T-helper 17 cell (primary cell): Measurements from ENCODE around the gene RTN4. TPM values are rescaled to one million over a fixed set of nuclear protein-coding genes. Genes with fewer than 3 reads are reported as not detected.

Experiments used
- ATAC-seq: fragments of 150-1000 bp; cut with Tn5 transposase; 2 replicates; pipeline ENCODE4 v1.10.0; 2021; ENCODE audit warnings: mild to moderate bottlenecking, moderate library complexity
- DNase-seq, 3 donors: peaks; one replicate each; pipeline versions ENCODE4 v3.0.0 to v3.0.0-alpha.2; 2020 to 2021
- H3K9me3 ChIP-seq: one replicate; pipeline ENCODE4 v1.7.0; 2013; ENCODE audit warnings: low read length, mild to moderate bottlenecking; ENCODE audit not compliant: control insufficient read depth, poor library complexity, severe bottlenecking
- H3K27ac Mint-ChIP-seq: one replicate; pipeline ENCODE4 v1.8.0; 2022; ENCODE audit warnings: mild to moderate bottlenecking, moderate library complexity, mixed read lengths
- H3K27me3 Mint-ChIP-seq: one replicate; pipeline ENCODE4 v1.8.0; 2022; ENCODE audit warnings: mixed read lengths
- H3K36me3 Mint-ChIP-seq: one replicate; pipeline ENCODE4 v1.8.0; 2022; ENCODE audit warnings: low read depth, mixed read lengths
- H3K4me1 Mint-ChIP-seq: one replicate; pipeline ENCODE4 v1.8.0; 2022; ENCODE audit warnings: mild to moderate bottlenecking, mixed read lengths
- H3K4me3 Mint-ChIP-seq: one replicate; pipeline ENCODE4 v1.8.0; 2022; ENCODE audit warnings: mild to moderate bottlenecking, moderate library complexity, mixed read lengths
- total RNA-seq, 4 donors: library from RNA in 2 of 4; stranded (reverse) in 2 of 4; gene quantifications; one replicate each; pipeline ENCODE4 v1.2.3 and lab custom pipeline; 2022 to 2026

RTN4 gene
- total RNA-seq, 2 donors from 2014 or later, result 92.7 to 114 TPM

DNA sequence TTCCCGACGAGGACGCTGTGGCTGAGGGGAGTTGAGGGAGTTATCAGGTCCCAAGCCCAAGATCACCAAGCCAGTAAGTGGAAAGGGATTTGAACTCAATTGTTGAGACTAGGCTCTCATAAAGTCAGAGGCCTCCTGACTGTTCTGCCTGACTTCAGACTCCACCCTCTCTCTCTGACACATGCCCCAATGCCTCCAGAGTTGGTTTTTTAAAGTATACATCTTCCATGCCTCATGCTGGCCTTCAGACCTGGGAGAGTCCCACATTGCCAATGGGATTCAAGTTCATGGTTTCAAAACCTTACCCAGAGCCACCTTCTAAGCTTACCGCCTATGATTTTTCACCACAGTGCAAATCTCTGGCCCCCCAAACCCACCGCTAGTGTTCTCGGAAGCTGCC lies 100.8 kb downstream of the RTN4 start:
- ATAC-seq (no peak), DNase-seq (no peak)
- H3K9me3 ChIP-seq, result no peaks in the 10 kb centered on the region
- Mint-ChIP-seq H3K27me3 (peaks cover 28% of the 10 kb centered on the region), H3K4me3 (no peak overlapping the region), H3K4me1 (peaks cover 10% of the 10 kb centered on the region), H3K27ac (no peak overlapping the region), H3K36me3 (peaks cover 3% of the 10 kb centered on the region)

DNA sequence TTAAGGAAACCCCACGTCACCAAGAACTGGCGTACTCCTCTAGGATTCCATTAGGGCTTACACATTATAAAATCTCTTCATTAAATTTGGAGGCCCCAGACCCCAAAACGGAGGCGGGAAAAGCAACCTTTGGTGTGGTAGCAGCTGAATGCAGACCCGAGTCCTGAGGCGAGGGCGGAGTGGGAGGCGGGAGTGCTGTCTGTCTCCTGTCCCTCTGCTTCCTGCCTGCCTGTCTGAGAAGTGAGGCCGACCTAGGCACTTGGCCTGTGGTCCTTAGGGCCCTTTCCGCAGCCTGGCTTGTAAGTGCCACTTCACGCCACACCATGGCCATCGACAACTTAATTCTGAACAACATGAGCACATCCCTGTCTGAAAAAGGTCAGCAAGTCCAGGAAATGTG lies 102.1 kb downstream of the RTN4 start:
- Mint-ChIP-seq H3K4me1 (peaks cover 7% of the 10 kb centered on the region), H3K4me3 (no peak overlapping the region), H3K36me3 (peaks cover 3% of the 10 kb centered on the region), H3K27me3 (peaks cover 28% of the 10 kb centered on the region), H3K27ac (no peak overlapping the region)
- H3K9me3 ChIP-seq, result no peaks in the 10 kb centered on the region
- DNase-seq, result no peak
- ATAC-seq, result no peak

DNA sequence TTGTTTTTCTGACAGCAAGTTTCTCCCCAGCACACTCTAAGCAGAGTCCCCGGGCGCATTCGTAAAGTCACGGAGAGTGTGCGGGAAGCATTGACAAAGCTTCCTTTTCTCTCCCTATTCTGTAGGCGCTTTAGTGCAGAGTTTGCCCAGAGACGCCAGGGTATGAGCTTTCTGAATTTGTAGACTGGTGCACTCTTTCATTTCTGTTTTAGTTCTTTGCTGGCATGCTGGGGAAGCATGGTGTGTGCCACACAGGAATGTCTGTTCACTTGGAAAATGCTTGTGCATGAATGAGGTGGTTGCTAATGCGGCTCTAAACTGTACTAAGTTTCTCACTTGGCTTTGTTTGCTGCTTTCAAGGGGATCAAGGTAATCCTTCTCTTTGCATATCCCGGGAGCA lies 102.6 kb downstream of the RTN4 start:
- peaks cover 7% of the 10 kb centered on the region for H3K4me1 Mint-ChIP-seq
- H3K27ac Mint-ChIP-seq, result no peak overlapping the region
- peaks cover 28% of the 10 kb centered on the region for H3K27me3 Mint-ChIP-seq
- H3K9me3 ChIP-seq, result no peaks in the 10 kb centered on the region
- DNase-seq, result no peak
- ATAC-seq, result no peak
- H3K4me3 Mint-ChIP-seq, result no peak overlapping the region
- peaks cover 3% of the 10 kb centered on the region for H3K36me3 Mint-ChIP-seq

DNA sequence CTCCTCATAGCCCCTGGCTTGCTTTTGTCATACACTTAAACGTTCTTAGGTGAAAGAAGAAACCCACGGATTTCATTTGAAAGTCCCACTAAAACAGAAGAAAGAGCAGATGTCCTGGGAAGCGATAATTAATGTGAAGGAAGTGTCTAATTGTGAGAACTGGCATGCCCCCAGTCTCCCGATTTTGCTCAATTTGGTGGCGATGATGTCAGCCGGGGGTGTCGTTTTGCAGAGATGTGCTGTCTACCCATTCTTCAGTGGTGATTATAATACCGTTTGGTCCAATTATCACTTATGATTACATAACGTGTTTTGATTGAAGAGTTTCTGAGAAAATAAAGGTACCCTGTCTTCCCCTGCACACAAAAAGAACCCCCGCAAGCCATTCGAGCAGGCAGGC lies 103.1 kb downstream of the RTN4 start:
- ATAC-seq, result no peak
- Mint-ChIP-seq H3K36me3 (peaks cover 3% of the 10 kb centered on the region), H3K4me1 (peaks cover 5% of the 10 kb centered on the region), H3K27ac (no peak overlapping the region), H3K27me3 (peaks cover 28% of the 10 kb centered on the region), H3K4me3 (no peak overlapping the region)
- H3K9me3 ChIP-seq, result no peaks in the 10 kb centered on the region
- DNase-seq, result no peak

DNA sequence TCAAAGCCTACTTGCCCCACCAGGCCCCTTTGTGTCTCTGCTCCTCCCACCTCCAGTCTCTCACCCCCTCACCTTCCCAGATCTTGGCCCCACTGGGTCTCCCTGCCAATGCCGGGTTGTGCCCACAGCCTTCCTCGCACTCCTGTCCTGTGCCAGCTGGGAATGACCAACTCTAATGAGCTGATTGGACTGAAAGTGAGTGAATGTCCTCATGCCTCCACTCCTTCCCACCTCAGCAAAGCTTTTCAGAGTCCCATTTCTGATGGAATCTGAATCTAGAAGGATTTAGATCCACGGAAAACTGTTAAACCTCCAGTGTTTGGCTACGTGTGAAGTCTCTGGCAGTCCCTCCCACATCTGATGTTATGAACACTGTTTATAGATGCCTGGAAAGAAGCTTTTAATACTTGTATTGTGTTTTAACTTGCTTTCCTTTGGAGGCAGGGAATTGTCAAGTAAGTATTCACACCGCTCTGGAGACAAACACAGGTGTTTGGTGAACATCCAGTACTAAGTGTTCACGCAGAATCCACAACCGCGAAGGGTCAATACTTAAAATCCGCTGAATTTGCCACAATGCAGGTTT lies 103.9 kb downstream of the RTN4 start:
- ATAC-seq, result no peak

DNA sequence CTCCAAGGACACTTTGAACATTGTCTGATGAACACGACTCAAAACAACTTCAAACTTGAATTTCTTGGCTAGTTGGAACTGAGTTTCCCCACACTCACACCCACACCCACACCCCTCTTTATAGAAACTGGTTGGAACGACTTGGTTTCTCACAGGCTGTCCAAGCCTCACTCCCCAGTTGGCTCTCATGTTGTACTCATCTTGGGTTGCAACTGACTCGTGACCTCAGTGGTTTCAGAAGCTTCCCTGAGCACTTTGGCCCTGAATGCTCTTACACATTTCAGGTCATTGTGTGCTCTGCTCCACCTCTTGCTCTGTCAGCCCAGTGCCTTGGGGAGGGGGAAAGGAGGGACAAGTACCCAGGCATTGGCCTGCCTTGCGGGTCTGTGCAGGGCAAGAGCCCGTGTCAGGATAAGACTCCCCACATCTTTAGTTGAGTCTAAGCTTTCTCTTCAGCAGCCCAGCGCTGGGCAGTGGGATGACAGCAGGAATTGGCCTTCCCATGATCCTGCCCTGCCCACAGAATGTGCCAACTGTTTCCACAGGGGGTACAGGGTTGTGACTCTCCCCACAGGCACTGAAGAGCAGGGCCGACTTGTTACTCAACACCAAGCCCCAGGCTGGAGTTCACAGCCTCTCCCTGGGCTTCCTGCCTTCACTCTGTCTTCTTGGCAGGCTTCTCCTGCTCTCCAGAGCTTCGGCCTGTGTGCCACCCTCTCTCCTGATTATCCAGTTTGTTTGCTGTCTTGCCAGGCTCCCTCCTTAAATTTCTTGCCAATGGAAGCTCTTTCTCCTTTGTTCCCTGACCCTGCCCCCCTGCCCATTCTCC lies 104.6 kb downstream of the RTN4 start:
- DNase-seq, result no peak
- Mint-ChIP-seq H3K4me1 (peaks cover 5% of the 10 kb centered on the region), H3K27me3 (peaks cover 28% of the 10 kb centered on the region), H3K27ac (no peak overlapping the region), H3K36me3 (peaks cover 3% of the 10 kb centered on the region), H3K4me3 (no peak overlapping the region)
- H3K9me3 ChIP-seq, result no peaks in the 10 kb centered on the region
- ATAC-seq, result no peak

More for the DNA sequence above, 103.9 kb downstream of the RTN4 start:
- Mint-ChIP-seq H3K4me1 (peaks cover 5% of the 10 kb centered on the region), H3K36me3 (peaks cover 3% of the 10 kb centered on the region), H3K4me3 (no peak overlapping the region), H3K27me3 (peaks cover 28% of the 10 kb centered on the region), H3K27ac (no peak overlapping the region)
- H3K9me3 ChIP-seq, result no peaks in the 10 kb centered on the region
- no peak for DNase-seq

DNA sequence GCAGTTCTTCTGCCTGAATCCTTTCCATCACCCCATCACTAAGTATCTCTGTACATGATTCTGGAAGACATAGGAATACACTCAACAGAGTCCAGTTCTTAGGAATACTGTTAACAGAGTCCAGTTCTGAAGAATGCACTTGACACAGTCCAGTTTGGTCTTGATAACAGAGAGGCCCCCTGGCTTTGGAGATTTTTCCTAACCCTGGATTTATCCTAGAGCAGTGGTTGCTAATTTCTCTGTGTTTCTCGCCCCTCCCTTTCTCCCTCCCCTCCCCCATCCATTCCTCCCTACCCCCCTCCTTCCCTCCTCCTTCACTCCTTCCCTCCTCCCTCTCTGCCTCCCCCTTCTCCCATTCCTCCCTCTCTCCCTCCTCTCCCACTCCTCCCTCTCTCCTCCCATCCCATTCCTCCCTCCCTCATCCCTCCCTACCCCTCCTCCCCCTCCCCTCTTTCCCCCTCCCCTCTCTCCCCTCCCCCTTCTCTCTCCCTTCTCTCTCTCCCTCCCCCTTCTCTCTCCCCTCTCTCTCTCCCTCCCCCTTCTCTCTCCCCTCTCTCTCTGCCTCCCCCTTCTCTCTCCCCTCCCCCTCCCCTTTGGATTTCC lies 105.4 kb downstream of the RTN4 start:
- no peak overlapping the region for H3K4me3 Mint-ChIP-seq
- H3K9me3 ChIP-seq, result no peaks in the 10 kb centered on the region
- no peak for DNase-seq
- H3K27me3 Mint-ChIP-seq, result peaks cover 25% of the 10 kb centered on the region
- H3K4me1 Mint-ChIP-seq, result peaks cover 5% of the 10 kb centered on the region
- H3K36me3 Mint-ChIP-seq, result peaks cover 3% of the 10 kb centered on the region
- no peak for ATAC-seq
- H3K27ac Mint-ChIP-seq, result no peak overlapping the region

DNA sequence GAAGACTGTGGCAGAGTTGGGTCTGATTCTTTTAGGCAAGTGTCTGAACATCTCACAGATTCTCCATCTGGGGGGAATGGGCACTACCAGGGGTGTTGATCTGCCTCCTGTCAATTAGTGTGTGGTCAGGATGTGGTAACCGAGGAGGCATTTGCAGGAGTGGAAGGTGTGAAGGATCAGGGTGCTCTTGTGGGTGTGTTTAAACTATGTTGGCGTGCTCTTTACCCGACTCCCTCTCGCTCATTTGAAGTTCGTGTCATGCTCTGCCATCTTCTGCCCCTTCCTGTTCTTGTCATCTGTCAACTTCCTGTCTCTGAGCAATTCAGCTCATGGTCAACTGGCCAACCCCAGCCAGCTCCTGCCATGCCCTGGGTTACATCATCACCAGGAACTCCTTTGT lies 107.9 kb downstream of the RTN4 start:
- ATAC-seq (peak; percentile 62), DNase-seq (no peak)
- no peaks in the 10 kb centered on the region for H3K9me3 ChIP-seq
- peaks cover 7% of the 10 kb centered on the region for H3K4me1 Mint-ChIP-seq
- peaks cover 5% of the 10 kb centered on the region for H3K27me3 Mint-ChIP-seq
- H3K27ac Mint-ChIP-seq, result no peak overlapping the region
- peaks cover 6% of the 10 kb centered on the region for H3K36me3 Mint-ChIP-seq
- H3K4me3 Mint-ChIP-seq, result no peak overlapping the region

DNA sequence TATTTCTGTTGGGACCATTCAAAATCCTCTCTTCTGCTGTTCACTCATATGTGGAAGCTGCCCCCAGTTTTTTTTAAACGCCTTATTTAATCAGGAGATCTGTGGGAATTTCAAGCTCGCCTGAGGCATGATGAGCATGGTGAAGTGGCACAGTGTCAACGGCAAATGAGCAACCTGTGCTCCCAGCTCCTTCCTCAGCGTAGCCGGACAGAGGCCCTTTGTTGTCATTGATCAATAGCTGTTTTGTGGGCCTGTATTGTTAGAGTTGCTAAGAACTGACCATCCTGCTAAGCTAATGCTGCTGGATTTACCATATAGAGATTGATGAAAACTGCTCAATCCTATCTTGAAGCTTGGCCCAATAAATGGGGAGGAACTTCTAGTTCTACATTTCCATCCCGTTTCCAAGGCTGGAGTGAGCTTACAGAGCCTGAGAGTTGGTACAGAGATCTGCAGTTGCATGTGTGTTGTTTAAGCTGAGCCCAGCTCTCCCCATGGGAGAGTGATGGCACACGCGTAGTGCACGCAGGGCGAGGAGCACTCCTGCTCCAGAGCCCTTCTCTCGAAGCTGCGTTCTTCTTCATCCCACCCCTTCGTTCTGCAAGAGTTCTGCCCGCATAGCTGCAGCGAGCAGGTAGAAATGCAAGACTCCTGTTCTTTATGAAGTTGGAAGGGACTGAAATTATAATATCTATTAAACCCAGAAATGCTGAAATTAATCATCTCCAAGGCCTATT lies 108.8 kb downstream of the RTN4 start:
- Mint-ChIP-seq H3K4me3 (no peak overlapping the region), H3K36me3 (peaks cover 6% of the 10 kb centered on the region)

DNA sequence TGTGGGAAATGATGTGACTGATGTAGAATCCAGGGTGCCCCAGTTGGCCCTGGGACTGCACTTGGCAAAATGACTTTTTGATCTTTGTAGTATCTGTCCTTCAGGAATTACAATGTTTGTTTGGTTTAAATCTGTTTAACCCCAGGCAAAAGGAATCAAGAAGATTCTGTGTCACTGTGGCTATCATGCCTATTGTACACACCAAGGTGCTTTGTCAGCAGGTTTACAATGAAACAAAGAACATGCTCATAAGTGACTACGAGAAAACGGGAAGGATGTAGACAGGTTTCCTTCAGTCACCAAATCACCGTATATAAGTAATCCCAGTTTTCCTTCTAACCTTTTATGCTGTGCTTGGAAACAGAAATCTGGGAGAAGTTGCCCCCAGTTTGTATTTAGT lies 109.5 kb downstream of the RTN4 start:
- no peaks in the 10 kb centered on the region for H3K9me3 ChIP-seq
- H3K4me3 Mint-ChIP-seq, result no peak overlapping the region
- ATAC-seq, result no peak
- H3K36me3 Mint-ChIP-seq, result peaks cover 2% of the 10 kb centered on the region
- peaks cover 5% of the 10 kb centered on the region for H3K4me1 Mint-ChIP-seq
- no peak for DNase-seq
- no peaks in the 10 kb centered on the region for H3K27me3 Mint-ChIP-seq
- no peak overlapping the region for H3K27ac Mint-ChIP-seq

More for the DNA sequence above, 108.8 kb downstream of the RTN4 start:
- DNase-seq (no peak), ATAC-seq (no peak)
- Mint-ChIP-seq H3K27ac (no peak overlapping the region), H3K27me3 (peaks cover 4% of the 10 kb centered on the region), H3K4me1 (peaks cover 7% of the 10 kb centered on the region)
- H3K9me3 ChIP-seq, result no peaks in the 10 kb centered on the region

DNA sequence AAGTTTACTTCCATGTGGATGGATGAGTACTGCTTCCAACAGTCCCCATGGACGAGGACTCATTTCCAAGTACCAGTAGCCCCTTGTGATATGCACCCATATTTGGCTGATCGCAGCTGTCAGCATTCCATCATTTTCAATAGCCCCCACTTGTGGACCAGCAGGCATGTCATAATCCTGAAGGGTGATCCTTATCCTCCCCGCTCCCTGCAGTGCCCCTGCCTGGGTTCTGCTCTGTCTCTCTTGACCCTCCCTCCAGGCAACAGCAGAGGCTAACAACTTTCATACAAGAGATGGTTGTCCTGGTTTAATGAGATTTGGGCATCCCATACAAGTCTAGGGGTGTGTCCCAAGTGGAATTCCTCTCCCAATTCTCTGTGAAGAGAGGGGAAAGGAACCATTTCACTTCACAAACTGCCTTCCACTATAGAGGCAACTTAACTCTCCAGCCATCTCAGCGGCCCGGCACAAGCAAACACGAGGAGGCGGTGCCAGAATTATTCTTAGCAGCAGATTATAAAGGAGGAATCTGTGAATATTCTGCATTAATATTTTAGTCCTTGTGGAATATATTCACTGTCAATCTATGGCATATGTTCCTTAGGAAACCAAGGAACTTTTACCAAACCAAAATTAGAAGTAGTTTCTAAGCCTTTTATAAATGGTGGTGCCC lies 110.7 kb downstream of the RTN4 start:
- no peaks in the 10 kb centered on the region for H3K27me3 Mint-ChIP-seq
- no peak overlapping the region for H3K4me3 Mint-ChIP-seq
- no peak overlapping the region for H3K27ac Mint-ChIP-seq
- no peaks in the 10 kb centered on the region for H3K9me3 ChIP-seq
- peaks cover 2% of the 10 kb centered on the region for H3K36me3 Mint-ChIP-seq
- H3K4me1 Mint-ChIP-seq, result peaks cover 2% of the 10 kb centered on the region
- no peak for DNase-seq
- no peak for ATAC-seq

DNA sequence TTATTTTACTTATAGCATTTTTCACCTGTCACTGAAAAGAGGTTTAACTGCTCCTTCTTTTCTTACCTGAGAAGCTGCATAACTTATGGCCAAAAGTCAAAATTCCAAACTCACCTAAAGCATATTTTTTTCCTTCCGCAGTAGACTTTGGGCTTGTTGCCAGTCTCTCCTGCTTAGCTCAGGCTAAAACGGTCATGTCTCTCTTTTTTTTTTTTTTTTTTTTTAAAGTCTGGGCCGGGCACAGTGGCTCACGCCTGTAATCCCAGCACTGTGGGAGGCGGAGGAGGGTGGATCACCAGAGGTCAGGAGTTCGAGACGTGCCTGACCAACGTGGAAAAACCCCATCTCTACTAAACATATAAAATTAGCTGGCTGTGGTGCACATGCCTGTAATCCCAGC lies 113.5 kb downstream of the RTN4 start:
- DNase-seq (no peak), ATAC-seq (no peak)
- H3K9me3 ChIP-seq, result no peaks in the 10 kb centered on the region
- no peak overlapping the region for H3K4me3 Mint-ChIP-seq
- H3K4me1 Mint-ChIP-seq, result peaks cover 2% of the 10 kb centered on the region
- no peaks in the 10 kb centered on the region for H3K27me3 Mint-ChIP-seq
- H3K27ac Mint-ChIP-seq, result no peak overlapping the region
- peaks cover 2% of the 10 kb centered on the region for H3K36me3 Mint-ChIP-seq

DNA sequence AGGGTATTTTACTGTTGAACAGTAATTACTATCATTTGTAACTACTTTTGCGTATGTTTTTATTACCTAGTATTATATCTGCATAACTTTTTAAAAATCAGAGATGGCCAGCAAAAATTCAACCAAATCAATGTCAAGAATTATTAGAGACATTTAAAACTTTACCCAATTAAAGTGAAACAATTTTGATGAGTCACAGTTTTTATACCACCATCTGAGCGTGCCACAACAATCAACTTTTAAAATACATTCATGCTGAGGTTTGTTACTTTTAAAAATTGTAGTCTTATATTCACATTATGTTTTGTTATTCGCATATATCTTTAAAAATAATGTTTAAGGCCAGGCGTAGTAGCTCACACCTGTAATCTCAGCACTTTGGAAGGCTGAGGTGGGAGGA lies 114.9 kb downstream of the RTN4 start:
- Mint-ChIP-seq H3K4me3 (no peak overlapping the region), H3K36me3 (peaks cover 2% of the 10 kb centered on the region), H3K27ac (no peak overlapping the region), H3K4me1 (peaks cover 2% of the 10 kb centered on the region), H3K27me3 (no peaks in the 10 kb centered on the region)
- no peaks in the 10 kb centered on the region for H3K9me3 ChIP-seq
- DNase-seq (no peak), ATAC-seq (no peak)
